ENCODE data around the gene DGKH. TPM values are rescaled to one million over a fixed set of nuclear protein-coding genes. Genes with fewer than 3 reads are reported as not detected.

Gene DGKH
- total RNA-seq, 1 donor from 2014 or later: 16.8 TPM

Other genes starting within 250 kb of the DGKH start
- gene VWA8, start 87.5 kb upstream of the DGKH start, total RNA-seq: 17.1 and 18.9 TPM in 2 replicates
- 13.4 and 16.1 TPM in 2 replicates for gene AKAP11, start 223.5 kb downstream of the DGKH start, total RNA-seq

All from bronchial epithelial cell (primary cell).